GM23338 (cell line): ENCODE data around the gene TMPRSS2. TPM values are rescaled to one million over a fixed set of nuclear protein-coding genes. Genes with fewer than 3 reads are reported as not detected.

Experiments used
- ATAC-seq: fragments of 200-7000 bp; cut with Tn5 transposase; 3 replicates; pipeline ENCODE4 v1.9.1; 2020
- DNase-seq: peaks from one replicate; pipeline ENCODE4 v3.0.0-alpha.2; 2015; ENCODE audit warnings: low spot score
- H2AFZ ChIP-seq: fragments of 200-600 bp; sonication (generic); 2 replicates; pipeline ENCODE4 v1.8.0; 2016; ENCODE audit warnings: antibody characterized with exemption, mild to moderate bottlenecking, moderate library complexity
- H3F3A ChIP-seq: fragments of 200-600 bp; sonication (generic); replicated peaks from 2 replicates; pipeline ENCODE4 v1.8.0; 2017; ENCODE audit warnings: antibody characterized with exemption, mixed run types, low read depth
- H3K27ac ChIP-seq: fragments of 200-600 bp; sonication (generic); 2 replicates; pipeline ENCODE4 v1.6.1; 2016; ENCODE audit warnings: low read depth
- H3K27me3 ChIP-seq: fragments of 200-600 bp; sonication (generic); 2 replicates; pipeline ENCODE4 v1.8.0; 2016; ENCODE audit warnings: mild to moderate bottlenecking, mixed run types, moderate library complexity; ENCODE audit not compliant: insufficient read depth
- H3K36me3 ChIP-seq: fragments of 200-600 bp; sonication (generic); 2 replicates; pipeline ENCODE4 v1.8.0; 2016; ENCODE audit warnings: mild to moderate bottlenecking; ENCODE audit not compliant: insufficient read depth
- H3K4me1 ChIP-seq: fragments of 200-600 bp; sonication (generic); 2 replicates; pipeline ENCODE4 v1.8.0; 2016; ENCODE audit warnings: mild to moderate bottlenecking, moderate library complexity; ENCODE audit not compliant: insufficient read depth
- H3K4me2 ChIP-seq: fragments of 200-600 bp; sonication (generic); 2 replicates; pipeline ENCODE4 v1.7.1; 2017; ENCODE audit warnings: mixed run types
- H3K4me3 ChIP-seq: fragments of 200-600 bp; sonication (generic); 2 replicates; pipeline ENCODE4 v1.6.1; 2016; ENCODE audit warnings: mixed run types
- H3K79me2 ChIP-seq: fragments of 200-600 bp; sonication (generic); replicated peaks from 2 replicates; pipeline ENCODE4 v1.8.0; 2017; ENCODE audit warnings: mild to moderate bottlenecking; ENCODE audit not compliant: insufficient read depth
- H3K9me2 ChIP-seq: fragments of 200-600 bp; sonication (generic); 2 replicates; pipeline ENCODE4 v1.8.0; 2017; ENCODE audit not compliant: insufficient read depth
- H4K20me1 ChIP-seq: fragments of 200-600 bp; sonication (generic); replicated peaks from 2 replicates; pipeline ENCODE4 v1.8.0; 2017; ENCODE audit warnings: mild to moderate bottlenecking; ENCODE audit not compliant: insufficient read depth
- H3K27ac Mint-ChIP-seq: 2 replicates; pipeline ENCODE4 v1.8.0; 2020; ENCODE audit warnings: inconsistent platforms, mild to moderate bottlenecking, moderate library complexity, mixed read lengths
- H3K27me3 Mint-ChIP-seq: 3 replicates; pipeline ENCODE4 v1.8.0; 2022; ENCODE audit warnings: low read depth, mild to moderate bottlenecking, moderate library complexity, mixed read lengths, inconsistent platforms; ENCODE audit not compliant: insufficient read depth, poor library complexity
- H3K36me3 Mint-ChIP-seq: 3 replicates; pipeline ENCODE4 v1.8.0; 2021; ENCODE audit warnings: low read depth, mild to moderate bottlenecking, inconsistent platforms, moderate library complexity, mixed read lengths
- H3K4me1 Mint-ChIP-seq: 3 replicates; pipeline ENCODE4 v1.8.0; 2020; ENCODE audit warnings: mild to moderate bottlenecking, inconsistent platforms, mixed read lengths
- H3K4me3 Mint-ChIP-seq: 3 replicates; pipeline ENCODE4 v1.8.0; 2021; ENCODE audit warnings: moderate library complexity, mild to moderate bottlenecking, inconsistent platforms, mixed read lengths
- H3K9me3 Mint-ChIP-seq: 3 replicates; pipeline ENCODE4 v1.8.0; 2020; ENCODE audit warnings: moderate library complexity, mild to moderate bottlenecking, inconsistent platforms, mixed read lengths
- CREB1 ChIP-seq: fragments of 250-450 bp; sonication (Bioruptor Pico); IDR thresholded peaks from 2 replicates; pipeline ENCODE4 v1.5.0; 2020; ENCODE audit warnings: low read depth, mild to moderate bottlenecking, moderate library complexity
- EZH2 ChIP-seq: fragments of 200-600 bp; sonication (generic); IDR thresholded peaks from one replicate; pipeline ENCODE4 v1.8.0; 2017; ENCODE audit warnings: antibody characterized with exemption, mild to moderate bottlenecking, low read depth; ENCODE audit not compliant: unreplicated experiment
- EZH2phosphoT487 ChIP-seq: fragments of 200-600 bp; sonication (generic); IDR thresholded peaks from one replicate; pipeline ENCODE4 v1.8.1; 2018; ENCODE audit warnings: antibody characterized with exemption; ENCODE audit not compliant: unreplicated experiment
- JUNB ChIP-seq: IDR thresholded peaks from one replicate; pipeline ENCODE4 v1.6.1; 2016; ENCODE audit warnings: antibody characterized with exemption; ENCODE audit not compliant: unreplicated experiment
- NANOG ChIP-seq: IDR thresholded peaks from 2 replicates; pipeline ENCODE4 v1.6.1; 2016; ENCODE audit warnings: antibody characterized with exemption, borderline replicate concordance
- POLR2AphosphoS5 ChIP-seq: IDR thresholded peaks from 2 replicates; pipeline ENCODE4 v1.6.1; 2016; ENCODE audit warnings: antibody characterized with exemption, low read depth
- ZNF331 ChIP-seq: fragments of 250-450 bp; sonication (Bioruptor Pico); IDR thresholded peaks from 2 replicates; pipeline ENCODE4 v1.5.0; 2020; ENCODE audit warnings: low read depth, mild to moderate bottlenecking, moderate library complexity
- polyA plus RNA-seq: library from polyadenylated mRNA; unstranded; fragments of >200 nt; fragmentation: Nextera tagmentation; extraction: Ambion mirVana; gene quantifications from 2 replicates; pipeline ENCODE4 v1.2.1, GENCODE V29; 2016
- total RNA-seq: library from RNA; depleted of rRNA; stranded (reverse); fragments of >200 nt; shearing (Covaris generic); gene quantifications from 2 replicates; pipeline ENCODE4 v1.2.3, GENCODE V29; 2014
- TF ChIP-seq, protein P1 (sequence below): IDR thresholded peaks from 2 replicates; pipeline ENCODE4 v1.6.1; 2016; ENCODE audit warnings: antibody characterized with exemption
- TF ChIP-seq, protein P2 (sequence below): IDR thresholded peaks from one replicate; pipeline ENCODE4 v1.6.1; 2018; ENCODE audit warnings: antibody characterized with exemption; ENCODE audit not compliant: unreplicated experiment
- TF ChIP-seq, protein P3 (sequence below), 2 experiments: fragments of 200-600 bp in 1 of 2; sonication (generic) in 1 of 2; conservative IDR thresholded peaks; 2 replicates each; pipeline versions ENCODE4 v1.5.1 to v1.6.1; 2016 to 2017; ENCODE audit warnings: antibody characterized with exemption in 2 of 2, low read depth in 2 of 2, mild to moderate bottlenecking in 2 of 2, moderate library complexity in 1 of 2
- TF ChIP-seq, protein P4 (sequence below): fragments of 250-450 bp; sonication (Bioruptor Pico); IDR thresholded peaks from 2 replicates; pipeline ENCODE4 v1.5.0; 2020; ENCODE audit warnings: mild to moderate bottlenecking, moderate library complexity

The TMPRSS2 gene
- total and polyA plus RNA-seq, 2 experiments from 2014 or later, result 2.3 to 4.9 TPM

DNA sequence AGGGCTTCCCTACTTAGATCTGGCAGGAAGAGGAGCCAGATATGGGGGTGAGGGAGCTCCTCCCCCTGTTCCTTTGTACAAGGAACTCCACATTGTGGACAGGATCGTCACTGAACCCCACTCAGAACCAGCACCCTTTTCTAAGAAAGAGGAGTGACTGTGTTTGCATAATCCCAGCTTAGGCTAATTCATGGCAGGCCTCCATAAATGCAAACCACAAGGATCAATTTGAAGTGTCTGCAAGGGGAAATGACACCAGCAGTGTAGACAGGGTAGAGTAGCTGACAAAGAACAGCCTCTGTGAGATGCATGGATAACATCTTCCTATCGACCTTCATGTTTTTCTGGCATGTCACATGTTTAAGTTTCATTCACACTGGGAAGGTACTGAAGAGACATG is 70.2 kb downstream of the TMPRSS2 start:
- no peaks in the 10 kb centered on the region for H3K9me3 Mint-ChIP-seq
- ATAC-seq, result no peak
- H3K27ac Mint-ChIP-seq, result no peak overlapping the region

More for the DNA sequence above, 70.2 kb downstream of the TMPRSS2 start:
- Histone ChIP-seq H4K20me1 (no peaks in the 10 kb centered on the region), H3K4me2 (no peak overlapping the region), H3K79me2 (no peaks in the 10 kb centered on the region), H3K4me3 (no peak overlapping the region), H3K36me3 (no peaks in the 10 kb centered on the region), H2AFZ (no peak overlapping the region), H3K27me3 (no peaks in the 10 kb centered on the region), H3K4me1 (no peaks in the 10 kb centered on the region), H3K27ac (no peak overlapping the region), H3K9me2 (0 out of 2 replicates have a peak, but pooled peaks cover 3% of the 10 kb centered on the region), H3F3A (no peaks in the 10 kb centered on the region)
- DNase-seq, result no peak
- H3K27me3 Mint-ChIP-seq, result peaks cover 2% of the 10 kb centered on the region
- H3K36me3 Mint-ChIP-seq, result peaks cover 10% of the 10 kb centered on the region
- no peak for TF ChIP-seq EZH2phosphoT487
- TF ChIP-seq POLR2AphosphoS5, result no peak
- TF ChIP-seq, protein P1, sequence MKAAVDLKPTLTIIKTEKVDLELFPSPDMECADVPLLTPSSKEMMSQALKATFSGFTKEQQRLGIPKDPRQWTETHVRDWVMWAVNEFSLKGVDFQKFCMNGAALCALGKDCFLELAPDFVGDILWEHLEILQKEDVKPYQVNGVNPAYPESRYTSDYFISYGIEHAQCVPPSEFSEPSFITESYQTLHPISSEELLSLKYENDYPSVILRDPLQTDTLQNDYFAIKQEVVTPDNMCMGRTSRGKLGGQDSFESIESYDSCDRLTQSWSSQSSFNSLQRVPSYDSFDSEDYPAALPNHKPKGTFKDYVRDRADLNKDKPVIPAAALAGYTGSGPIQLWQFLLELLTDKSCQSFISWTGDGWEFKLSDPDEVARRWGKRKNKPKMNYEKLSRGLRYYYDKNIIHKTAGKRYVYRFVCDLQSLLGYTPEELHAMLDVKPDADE, result no peak
- no peak for TF ChIP-seq EZH2
- TF ChIP-seq JUNB, result no peak
- TF ChIP-seq NANOG, result no peak
- no peak for TF ChIP-seq CREB1 (CRISPR knock-in tag)
- no peak for TF ChIP-seq ZNF331
- TF ChIP-seq, protein P2, sequence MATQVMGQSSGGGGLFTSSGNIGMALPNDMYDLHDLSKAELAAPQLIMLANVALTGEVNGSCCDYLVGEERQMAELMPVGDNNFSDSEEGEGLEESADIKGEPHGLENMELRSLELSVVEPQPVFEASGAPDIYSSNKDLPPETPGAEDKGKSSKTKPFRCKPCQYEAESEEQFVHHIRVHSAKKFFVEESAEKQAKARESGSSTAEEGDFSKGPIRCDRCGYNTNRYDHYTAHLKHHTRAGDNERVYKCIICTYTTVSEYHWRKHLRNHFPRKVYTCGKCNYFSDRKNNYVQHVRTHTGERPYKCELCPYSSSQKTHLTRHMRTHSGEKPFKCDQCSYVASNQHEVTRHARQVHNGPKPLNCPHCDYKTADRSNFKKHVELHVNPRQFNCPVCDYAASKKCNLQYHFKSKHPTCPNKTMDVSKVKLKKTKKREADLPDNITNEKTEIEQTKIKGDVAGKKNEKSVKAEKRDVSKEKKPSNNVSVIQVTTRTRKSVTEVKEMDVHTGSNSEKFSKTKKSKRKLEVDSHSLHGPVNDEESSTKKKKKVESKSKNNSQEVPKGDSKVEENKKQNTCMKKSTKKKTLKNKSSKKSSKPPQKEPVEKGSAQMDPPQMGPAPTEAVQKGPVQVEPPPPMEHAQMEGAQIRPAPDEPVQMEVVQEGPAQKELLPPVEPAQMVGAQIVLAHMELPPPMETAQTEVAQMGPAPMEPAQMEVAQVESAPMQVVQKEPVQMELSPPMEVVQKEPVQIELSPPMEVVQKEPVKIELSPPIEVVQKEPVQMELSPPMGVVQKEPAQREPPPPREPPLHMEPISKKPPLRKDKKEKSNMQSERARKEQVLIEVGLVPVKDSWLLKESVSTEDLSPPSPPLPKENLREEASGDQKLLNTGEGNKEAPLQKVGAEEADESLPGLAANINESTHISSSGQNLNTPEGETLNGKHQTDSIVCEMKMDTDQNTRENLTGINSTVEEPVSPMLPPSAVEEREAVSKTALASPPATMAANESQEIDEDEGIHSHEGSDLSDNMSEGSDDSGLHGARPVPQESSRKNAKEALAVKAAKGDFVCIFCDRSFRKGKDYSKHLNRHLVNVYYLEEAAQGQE, result no peak
- TF ChIP-seq, protein P3, sequence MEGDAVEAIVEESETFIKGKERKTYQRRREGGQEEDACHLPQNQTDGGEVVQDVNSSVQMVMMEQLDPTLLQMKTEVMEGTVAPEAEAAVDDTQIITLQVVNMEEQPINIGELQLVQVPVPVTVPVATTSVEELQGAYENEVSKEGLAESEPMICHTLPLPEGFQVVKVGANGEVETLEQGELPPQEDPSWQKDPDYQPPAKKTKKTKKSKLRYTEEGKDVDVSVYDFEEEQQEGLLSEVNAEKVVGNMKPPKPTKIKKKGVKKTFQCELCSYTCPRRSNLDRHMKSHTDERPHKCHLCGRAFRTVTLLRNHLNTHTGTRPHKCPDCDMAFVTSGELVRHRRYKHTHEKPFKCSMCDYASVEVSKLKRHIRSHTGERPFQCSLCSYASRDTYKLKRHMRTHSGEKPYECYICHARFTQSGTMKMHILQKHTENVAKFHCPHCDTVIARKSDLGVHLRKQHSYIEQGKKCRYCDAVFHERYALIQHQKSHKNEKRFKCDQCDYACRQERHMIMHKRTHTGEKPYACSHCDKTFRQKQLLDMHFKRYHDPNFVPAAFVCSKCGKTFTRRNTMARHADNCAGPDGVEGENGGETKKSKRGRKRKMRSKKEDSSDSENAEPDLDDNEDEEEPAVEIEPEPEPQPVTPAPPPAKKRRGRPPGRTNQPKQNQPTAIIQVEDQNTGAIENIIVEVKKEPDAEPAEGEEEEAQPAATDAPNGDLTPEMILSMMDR (conservative IDR thresholded peaks at IDR 0.05; ENCODE audit: low read depth in 2 of 2), result no peak
- TF ChIP-seq, protein P4, sequence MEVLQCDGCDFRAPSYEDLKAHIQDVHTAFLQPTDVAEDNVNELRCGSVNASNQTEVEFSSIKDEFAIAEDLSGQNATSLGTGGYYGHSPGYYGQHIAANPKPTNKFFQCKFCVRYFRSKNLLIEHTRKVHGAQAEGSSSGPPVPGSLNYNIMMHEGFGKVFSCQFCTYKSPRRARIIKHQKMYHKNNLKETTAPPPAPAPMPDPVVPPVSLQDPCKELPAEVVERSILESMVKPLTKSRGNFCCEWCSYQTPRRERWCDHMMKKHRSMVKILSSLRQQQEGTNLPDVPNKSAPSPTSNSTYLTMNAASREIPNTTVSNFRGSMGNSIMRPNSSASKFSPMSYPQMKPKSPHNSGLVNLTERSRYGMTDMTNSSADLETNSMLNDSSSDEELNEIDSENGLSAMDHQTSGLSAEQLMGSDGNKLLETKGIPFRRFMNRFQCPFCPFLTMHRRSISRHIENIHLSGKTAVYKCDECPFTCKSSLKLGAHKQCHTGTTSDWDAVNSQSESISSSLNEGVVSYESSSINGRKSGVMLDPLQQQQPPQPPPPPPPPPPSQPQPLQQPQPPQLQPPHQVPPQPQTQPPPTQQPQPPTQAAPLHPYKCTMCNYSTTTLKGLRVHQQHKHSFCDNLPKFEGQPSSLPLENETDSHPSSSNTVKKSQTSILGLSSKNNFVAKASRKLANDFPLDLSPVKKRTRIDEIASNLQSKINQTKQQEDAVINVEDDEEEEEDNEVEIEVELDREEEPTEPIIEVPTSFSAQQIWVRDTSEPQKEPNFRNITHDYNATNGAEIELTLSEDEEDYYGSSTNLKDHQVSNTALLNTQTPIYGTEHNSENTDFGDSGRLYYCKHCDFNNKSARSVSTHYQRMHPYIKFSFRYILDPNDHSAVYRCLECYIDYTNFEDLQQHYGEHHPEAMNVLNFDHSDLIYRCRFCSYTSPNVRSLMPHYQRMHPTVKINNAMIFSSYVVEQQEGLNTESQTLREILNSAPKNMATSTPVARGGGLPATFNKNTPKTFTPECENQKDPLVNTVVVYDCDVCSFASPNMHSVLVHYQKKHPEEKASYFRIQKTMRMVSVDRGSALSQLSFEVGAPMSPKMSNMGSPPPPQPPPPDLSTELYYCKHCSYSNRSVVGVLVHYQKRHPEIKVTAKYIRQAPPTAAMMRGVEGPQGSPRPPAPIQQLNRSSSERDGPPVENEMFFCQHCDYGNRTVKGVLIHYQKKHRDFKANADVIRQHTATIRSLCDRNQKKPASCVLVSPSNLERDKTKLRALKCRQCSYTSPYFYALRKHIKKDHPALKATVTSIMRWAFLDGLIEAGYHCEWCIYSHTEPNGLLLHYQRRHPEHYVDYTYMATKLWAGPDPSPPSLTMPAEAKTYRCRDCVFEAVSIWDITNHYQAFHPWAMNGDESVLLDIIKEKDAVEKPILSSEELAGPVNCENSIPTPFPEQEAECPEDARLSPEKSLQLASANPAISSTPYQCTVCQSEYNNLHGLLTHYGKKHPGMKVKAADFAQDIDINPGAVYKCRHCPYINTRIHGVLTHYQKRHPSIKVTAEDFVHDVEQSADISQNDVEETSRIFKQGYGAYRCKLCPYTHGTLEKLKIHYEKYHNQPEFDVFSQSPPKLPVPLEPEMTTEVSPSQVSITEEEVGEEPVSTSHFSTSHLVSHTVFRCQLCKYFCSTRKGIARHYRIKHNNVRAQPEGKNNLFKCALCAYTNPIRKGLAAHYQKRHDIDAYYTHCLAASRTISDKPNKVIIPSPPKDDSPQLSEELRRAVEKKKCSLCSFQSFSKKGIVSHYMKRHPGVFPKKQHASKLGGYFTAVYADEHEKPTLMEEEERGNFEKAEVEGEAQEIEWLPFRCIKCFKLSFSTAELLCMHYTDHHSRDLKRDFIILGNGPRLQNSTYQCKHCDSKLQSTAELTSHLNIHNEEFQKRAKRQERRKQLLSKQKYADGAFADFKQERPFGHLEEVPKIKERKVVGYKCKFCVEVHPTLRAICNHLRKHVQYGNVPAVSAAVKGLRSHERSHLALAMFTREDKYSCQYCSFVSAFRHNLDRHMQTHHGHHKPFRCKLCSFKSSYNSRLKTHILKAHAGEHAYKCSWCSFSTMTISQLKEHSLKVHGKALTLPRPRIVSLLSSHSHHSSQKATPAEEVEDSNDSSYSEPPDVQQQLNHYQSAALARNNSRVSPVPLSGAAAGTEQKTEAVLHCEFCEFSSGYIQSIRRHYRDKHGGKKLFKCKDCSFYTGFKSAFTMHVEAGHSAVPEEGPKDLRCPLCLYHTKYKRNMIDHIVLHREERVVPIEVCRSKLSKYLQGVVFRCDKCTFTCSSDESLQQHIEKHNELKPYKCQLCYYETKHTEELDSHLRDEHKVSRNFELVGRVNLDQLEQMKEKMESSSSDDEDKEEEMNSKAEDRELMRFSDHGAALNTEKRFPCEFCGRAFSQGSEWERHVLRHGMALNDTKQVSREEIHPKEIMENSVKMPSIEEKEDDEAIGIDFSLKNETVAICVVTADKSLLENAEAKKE (CRISPR knock-in tag), result no peak
- H3K4me1 Mint-ChIP-seq, result peaks cover 10% of the 10 kb centered on the region; the same call in 2 of the 3 replicates
- H3K4me3 Mint-ChIP-seq, result no peak overlapping the region
